ENCODE results near the gene LNX2. TPM values are rescaled to one million over a fixed set of nuclear protein-coding genes. Genes with fewer than 3 reads are reported as not detected.

LNX2 gene
- total RNA-seq, 1 donor from 2014 or later, result 11.2 TPM

- H3K4me3 ChIP-seq, result no peak overlapping the region
- DNase-seq, result no peak
- TF ChIP-seq, protein P1, sequence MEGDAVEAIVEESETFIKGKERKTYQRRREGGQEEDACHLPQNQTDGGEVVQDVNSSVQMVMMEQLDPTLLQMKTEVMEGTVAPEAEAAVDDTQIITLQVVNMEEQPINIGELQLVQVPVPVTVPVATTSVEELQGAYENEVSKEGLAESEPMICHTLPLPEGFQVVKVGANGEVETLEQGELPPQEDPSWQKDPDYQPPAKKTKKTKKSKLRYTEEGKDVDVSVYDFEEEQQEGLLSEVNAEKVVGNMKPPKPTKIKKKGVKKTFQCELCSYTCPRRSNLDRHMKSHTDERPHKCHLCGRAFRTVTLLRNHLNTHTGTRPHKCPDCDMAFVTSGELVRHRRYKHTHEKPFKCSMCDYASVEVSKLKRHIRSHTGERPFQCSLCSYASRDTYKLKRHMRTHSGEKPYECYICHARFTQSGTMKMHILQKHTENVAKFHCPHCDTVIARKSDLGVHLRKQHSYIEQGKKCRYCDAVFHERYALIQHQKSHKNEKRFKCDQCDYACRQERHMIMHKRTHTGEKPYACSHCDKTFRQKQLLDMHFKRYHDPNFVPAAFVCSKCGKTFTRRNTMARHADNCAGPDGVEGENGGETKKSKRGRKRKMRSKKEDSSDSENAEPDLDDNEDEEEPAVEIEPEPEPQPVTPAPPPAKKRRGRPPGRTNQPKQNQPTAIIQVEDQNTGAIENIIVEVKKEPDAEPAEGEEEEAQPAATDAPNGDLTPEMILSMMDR (IDR thresholded peaks at IDR 0.05; ENCODE audit: borderline replicate concordance), result no peak
- no peak overlapping the region for H3K27ac ChIP-seq (replicated peaks)
- no peaks in the 10 kb centered on the region for H3K4me1 ChIP-seq
- peaks cover 6% of the 10 kb centered on the region for H3K9me3 ChIP-seq (replicated peaks)
- peaks cover 26% of the 10 kb centered on the region for H3K27me3 ChIP-seq (ENCODE audit: low read depth)
- intact Hi-C loops (cut with micrococcal nuclease), result no loop called here
- H3K36me3 ChIP-seq, result no peaks in the 10 kb centered on the region
Observed at GRCh38 chr13:27524981-27525975, 95.1 kb downstream of the LNX2 start.

GRCh38 chr13:27523346-27524073 lies 96.8 kb downstream of the LNX2 start:
- no peak overlapping the region for H3K4me3 ChIP-seq
- H3K4me1 ChIP-seq, result no peaks in the 10 kb centered on the region
- H3K27me3 ChIP-seq (ENCODE audit: low read depth), result peaks cover 36% of the 10 kb centered on the region
- no peak for DNase-seq
- no peaks in the 10 kb centered on the region for H3K36me3 ChIP-seq
- TF ChIP-seq, protein P1 (IDR thresholded peaks at IDR 0.05; ENCODE audit: borderline replicate concordance), result no peak
- no peak overlapping the region for H3K27ac ChIP-seq (replicated peaks)
- peaks cover 5% of the 10 kb centered on the region for H3K9me3 ChIP-seq (replicated peaks)
- intact Hi-C loops (cut with micrococcal nuclease), result no loop called here

- intact Hi-C loops (cut with micrococcal nuclease), result no loop called here
- Histone ChIP-seq H3K4me3 (no peak overlapping the region), H3K27ac (replicated peaks) (no peak overlapping the region), H3K36me3 (no peaks in the 10 kb centered on the region), H3K27me3 (ENCODE audit: low read depth) (peaks cover 42% of the 10 kb centered on the region), H3K9me3 (replicated peaks) (no peaks in the 10 kb centered on the region), H3K4me1 (no peaks in the 10 kb centered on the region)
- DNase-seq, result no peak
- TF ChIP-seq, protein P1 (IDR thresholded peaks at IDR 0.05; ENCODE audit: borderline replicate concordance), result no peak
Observed at GRCh38 chr13:27522847-27523246, 97.5 kb downstream of the LNX2 start.

DNA sequence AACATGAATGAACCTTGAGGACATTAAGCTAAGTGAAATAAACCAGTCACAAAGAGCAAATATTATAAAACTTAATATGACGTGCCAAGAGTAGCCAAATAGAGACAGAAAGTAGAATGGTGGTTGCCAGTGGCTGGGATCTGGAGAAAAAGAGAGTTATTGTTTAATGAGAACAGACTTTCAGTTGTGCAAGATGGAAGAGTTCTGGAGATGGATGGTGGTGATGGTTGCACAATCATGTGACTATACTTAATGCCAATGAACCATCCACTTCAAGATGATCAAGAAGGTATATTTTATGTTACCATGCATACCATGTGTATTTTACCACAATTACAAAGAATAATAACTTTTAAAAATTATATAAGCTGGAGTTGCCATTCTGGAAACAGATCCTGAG lies 104.2 kb downstream of the LNX2 start:
- Histone ChIP-seq H3K27ac (replicated peaks) (no peak overlapping the region), H3K36me3 (no peaks in the 10 kb centered on the region), H3K9me3 (replicated peaks) (no peaks in the 10 kb centered on the region), H3K4me3 (no peak overlapping the region), H3K4me1 (no peaks in the 10 kb centered on the region), H3K27me3 (ENCODE audit: low read depth) (peaks cover 16% of the 10 kb centered on the region)
- TF ChIP-seq, protein P1 (IDR thresholded peaks at IDR 0.05; ENCODE audit: borderline replicate concordance), result no peak
- no peak for DNase-seq
- intact Hi-C loops (cut with micrococcal nuclease), result no loop called here

DNA sequence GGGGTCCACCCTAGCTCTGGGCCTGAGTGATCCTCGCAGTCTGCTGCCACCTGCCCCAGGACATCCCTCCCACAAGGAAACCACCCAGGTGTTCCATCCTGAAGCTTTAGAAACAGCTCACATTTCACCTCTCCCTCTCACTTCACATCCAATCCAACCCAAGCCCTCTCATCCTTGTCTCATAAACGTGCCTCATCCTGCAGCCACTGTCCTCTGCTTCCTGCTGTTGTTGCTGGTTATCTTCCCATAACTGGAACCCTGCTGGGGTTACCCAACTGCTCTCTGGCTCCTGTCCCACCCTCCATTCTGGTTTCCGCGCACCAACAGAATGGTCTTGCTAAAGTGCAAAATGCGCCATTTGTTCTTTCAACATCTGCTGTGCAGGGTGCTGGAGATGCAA lies 110.2 kb downstream of the LNX2 start:
- intact Hi-C loops (cut with micrococcal nuclease), result no loop called here
- no peaks in the 10 kb centered on the region for H3K36me3 ChIP-seq
- no peak for DNase-seq

More for the DNA sequence above, 110.2 kb downstream of the LNX2 start:
- no peaks in the 10 kb centered on the region for H3K4me1 ChIP-seq
- H3K27me3 ChIP-seq (ENCODE audit: low read depth), result no peaks in the 10 kb centered on the region
- TF ChIP-seq, protein P1 (IDR thresholded peaks at IDR 0.05; ENCODE audit: borderline replicate concordance), result no peak
- no peak overlapping the region for H3K27ac ChIP-seq (replicated peaks)
- no peak overlapping the region for H3K4me3 ChIP-seq
- H3K9me3 ChIP-seq (replicated peaks), result no peaks in the 10 kb centered on the region
